ENCODE data around the gene LRRC1.
A peak's percentile ranks its signal among the peaks of the same experiment; 100 is the strongest.

The LRRC1 gene

GRCh38 chr6:53889365-53889764, 94.6 kb downstream of the LRRC1 start:
- no peak for DNase-seq (ENCODE audit: low read depth)

- DNase-seq (ENCODE audit: low read depth), result no peak
These were observed 97.9 kb downstream of the LRRC1 start for GRCh38 chr6:53892707-53893106.

GRCh38 chr6:53894091-53894490, 99.3 kb downstream of the LRRC1 start:
- peak; percentile 0 for DNase-seq (ENCODE audit: low read depth)

- no peak for DNase-seq (ENCODE audit: low read depth)
These were observed 101.4 kb downstream of the LRRC1 start for GRCh38 chr6:53896196-53896595.

GRCh38 chr6:53898026-53898795, 103.4 kb downstream of the LRRC1 start:
- DNase-seq (ENCODE audit: low read depth), result no peak

- no peak for DNase-seq (ENCODE audit: low read depth)
These were observed 104.7 kb downstream of the LRRC1 start for GRCh38 chr6:53899512-53899911.

GRCh38 chr6:53903357-53903756, 108.6 kb downstream of the LRRC1 start:
- DNase-seq (ENCODE audit: low read depth), result no peak

GRCh38 chr6:53906103-53906502, 111.3 kb downstream of the LRRC1 start:
- DNase-seq (ENCODE audit: low read depth), result no peak

- no peak for DNase-seq (ENCODE audit: low read depth)
These were observed 112.0 kb downstream of the LRRC1 start for GRCh38 chr6:53906842-53907241.

GRCh38 chr6:53910834-53911233, 116.0 kb downstream of the LRRC1 start:
- DNase-seq (ENCODE audit: low read depth), result no peak

GRCh38 chr6:53912661-53913060, 117.9 kb downstream of the LRRC1 start:
- no peak for DNase-seq (ENCODE audit: low read depth)

GRCh38 chr6:53913286-53913685, 118.5 kb downstream of the LRRC1 start:
- DNase-seq (ENCODE audit: low read depth), result no peak

- no peak for DNase-seq (ENCODE audit: low read depth)
These were observed 120.4 kb downstream of the LRRC1 start for GRCh38 chr6:53915026-53915691.

- no peak for DNase-seq (ENCODE audit: low read depth)
These were observed 122.1 kb downstream of the LRRC1 start for GRCh38 chr6:53916804-53917463.

- no peak for DNase-seq (ENCODE audit: low read depth)
These were observed 122.6 kb downstream of the LRRC1 start for GRCh38 chr6:53917464-53917842.

GRCh38 chr6:53918854-53919510, 124.2 kb downstream of the LRRC1 start:
- no peak for DNase-seq (ENCODE audit: low read depth)

- no peak for DNase-seq (ENCODE audit: low read depth)
These were observed 125.1 kb downstream of the LRRC1 start for GRCh38 chr6:53919881-53920360.

- DNase-seq (ENCODE audit: low read depth), result no peak
These were observed 126.1 kb downstream of the LRRC1 start for GRCh38 chr6:53920881-53921280.

- DNase-seq (ENCODE audit: low read depth), result no peak
These were observed 126.8 kb downstream of the LRRC1 start for GRCh38 chr6:53921639-53922038.

- DNase-seq (ENCODE audit: low read depth), result no peak
These were observed 127.8 kb downstream of the LRRC1 start for GRCh38 chr6:53922539-53922981.

GRCh38 chr6:53924277-53924676, 129.5 kb downstream of the LRRC1 start:
- DNase-seq (ENCODE audit: low read depth), result no peak

GRCh38 chr6:53924821-53925422, 130.1 kb downstream of the LRRC1 start:
- DNase-seq (ENCODE audit: low read depth), result no peak

All from activated T-cell treated with anti-CD3 and anti-CD28 coated beads for 1 hour (primary cell).